OCI-LY7 (cell line): ENCODE data around the gene BRMS1. TPM values are rescaled to one million over a fixed set of nuclear protein-coding genes. Genes with fewer than 3 reads are reported as not detected.

Experiments used
- BruUV-seq: library from RNA; stranded (reverse); fragments of 400-500 nt; replicated peaks from 2 replicates; lab custom pipeline; 2021; lab: Mats Ljungman, UMichigan
- CTCF ChIA-PET: fragments of 300-600 bp; sonication (Branson Sonifier 250); formaldehyde crosslinking; loops from one replicate; lab custom pipeline; 2022; ENCODE audit warnings: antibody characterized with exemption; ENCODE audit not compliant: unreplicated experiment; lab: Charles Lee
- POLR2A ChIA-PET: fragments of 300-600 bp; sonication (Branson Sonifier 250); formaldehyde crosslinking; loops from one replicate; lab custom pipeline; 2022; ENCODE audit warnings: antibody characterized with exemption; lab: Charles Lee
- DNase-seq: peaks from one replicate; pipeline ENCODE4 v3.0.0-alpha.2; 2015; ENCODE audit warnings: low spot score
- H2AFZ ChIP-seq: fragments of 200-600 bp; sonication (generic), shearing (Covaris generic); 2 replicates; pipeline ENCODE4 v1.6.1; 2014; ENCODE audit warnings: mild to moderate bottlenecking, antibody characterized with exemption, low read length, moderate library complexity
- H3K27ac ChIP-seq: fragments of 200-600 bp; sonication (generic); 2 replicates; pipeline ENCODE4 v1.5.1; 2014; ENCODE audit warnings: mixed run types, low read depth, mild to moderate bottlenecking, moderate library complexity, low read length, inconsistent platforms; ENCODE audit not compliant: poor library complexity, severe bottlenecking
- H3K36me3 ChIP-seq: fragments of 200-600 bp; sonication (generic); 2 replicates; pipeline ENCODE4 v1.6.1; 2014; ENCODE audit warnings: mild to moderate bottlenecking, antibody characterized with exemption, low read length, moderate library complexity, mixed read lengths; ENCODE audit not compliant: insufficient read depth
- H3K4me1 ChIP-seq: fragments of 200-600 bp; sonication (generic); 2 replicates; pipeline ENCODE4 v1.5.1; 2014; ENCODE audit warnings: mild to moderate bottlenecking, low read length; ENCODE audit not compliant: insufficient read depth, poor library complexity, severe bottlenecking
- H3K4me2 ChIP-seq: fragments of 200-600 bp; sonication (generic); 2 replicates; pipeline ENCODE4 v1.6.1; 2014; ENCODE audit warnings: mild to moderate bottlenecking, low read length
- H3K4me3 ChIP-seq: fragments of 200-600 bp; sonication (generic); 2 replicates; pipeline ENCODE4 v1.5.1; 2014; ENCODE audit warnings: mild to moderate bottlenecking, low read depth, low read length; ENCODE audit not compliant: poor library complexity, severe bottlenecking
- H3K79me2 ChIP-seq: fragments of 200-600 bp; sonication (generic); 2 replicates; pipeline ENCODE4 v1.6.1; 2016; ENCODE audit warnings: low read depth, mild to moderate bottlenecking, low read length, moderate library complexity, mixed read lengths; ENCODE audit not compliant: insufficient read depth
- H3K9me2 ChIP-seq: fragments of 200-600 bp; sonication (generic); 2 replicates; pipeline ENCODE4 v1.6.1; 2016; ENCODE audit warnings: mild to moderate bottlenecking, low read length, mixed read lengths; ENCODE audit not compliant: insufficient read depth
- H3K9me3 ChIP-seq: fragments of 200-600 bp; sonication (generic); 2 replicates; pipeline ENCODE4 v1.6.1; 2014; ENCODE audit warnings: mild to moderate bottlenecking, mixed run types, low read length, mixed read lengths
- H4K20me1 ChIP-seq: fragments of 200-600 bp; sonication (generic); 2 replicates; pipeline ENCODE4 v1.6.1; 2014; ENCODE audit warnings: mild to moderate bottlenecking, antibody characterized with exemption, low read length, moderate library complexity, mixed read lengths; ENCODE audit not compliant: insufficient read depth
- EZH2phosphoT487 ChIP-seq: fragments of 200-600 bp; sonication (generic); IDR thresholded peaks from 2 replicates; pipeline ENCODE4 v1.6.1; 2018; ENCODE audit warnings: low read depth, borderline replicate concordance, mild to moderate bottlenecking, mixed run types, antibody characterized with exemption, low read length, moderate library complexity, mixed read lengths
- intact Hi-C: fragments of 100-400 bp; cut with micrococcal nuclease; formaldehyde crosslinking; loops from one replicate; pipeline ENCODE4 v1.10.0; 2022; ENCODE audit not compliant: unreplicated experiment
- total RNA-seq, 2 experiments: library from RNA; depleted of rRNA in 1 of 2; stranded (reverse); fragments of >200 nt in 1 of 2; shearing (Covaris generic) in 1 of 2; gene quantifications; 2 replicates each; pipeline ENCODE4 v1.2.3, GENCODE V29; 2014 to 2022
- TF ChIP-seq, protein P1 (sequence below): fragments of 200-600 bp; sonication (generic); conservative IDR thresholded peaks from 2 replicates; pipeline ENCODE4 v1.5.1; 2014; ENCODE audit warnings: mild to moderate bottlenecking, antibody characterized with exemption, low read length, moderate library complexity, mixed read lengths

The BRMS1 gene
- total RNA-seq, 2 experiments from 2014 or later: 43.1 to 43.8 TPM

DNA sequence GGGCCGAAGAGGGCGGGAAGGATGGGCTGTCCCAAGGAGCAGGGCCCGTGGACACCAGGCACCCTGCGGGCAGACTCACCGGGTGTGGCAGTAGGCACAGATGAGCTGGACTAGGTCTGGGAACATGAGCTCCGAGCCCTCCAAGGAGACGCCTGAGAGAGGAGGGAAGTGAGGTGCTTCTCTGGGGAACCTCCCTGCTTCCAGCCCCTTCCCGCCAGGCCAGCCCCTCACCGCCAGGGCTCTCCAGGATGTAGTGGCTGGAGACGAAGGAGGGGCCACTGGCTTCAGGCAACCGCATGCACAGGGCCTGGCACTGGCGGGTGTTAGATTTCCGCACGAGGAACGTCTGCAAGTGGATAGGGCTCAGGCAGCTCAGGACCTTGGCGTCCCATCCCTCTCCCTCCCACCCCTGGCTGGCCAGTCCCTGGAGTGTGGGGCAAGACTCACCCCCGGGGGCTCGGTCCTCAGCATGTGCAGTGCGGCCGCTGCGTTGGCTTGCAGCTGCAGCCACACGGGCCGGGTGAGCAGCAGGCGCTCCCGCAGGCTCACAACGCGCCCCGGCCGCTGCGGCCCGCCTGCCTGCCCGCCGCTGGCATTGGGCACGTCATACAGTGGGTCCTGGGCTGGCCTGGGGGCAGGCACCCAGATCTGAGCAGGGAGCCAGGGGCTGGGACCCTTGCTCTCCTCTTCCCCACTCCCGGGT is 9.2 kb downstream of the BRMS1 start:
- BruUV-seq: no TSS peak
- Histone ChIP-seq H4K20me1 (no peaks in the 10 kb centered on the region), H3K27ac (no peak overlapping the region), H2AFZ (no peak overlapping the region), H3K79me2 (no peaks in the 10 kb centered on the region), H3K36me3 (peaks cover 41% of the 10 kb centered on the region), H3K4me1 (peaks cover 14% of the 10 kb centered on the region), H3K4me3 (no peak overlapping the region), H3K4me2 (peak overlapping the region; percentile 2; the same call in 1 of the 2 replicates), H3K9me2 (no peaks in the 10 kb centered on the region), H3K9me3 (no peaks in the 10 kb centered on the region)
- DNase-seq: no peak
- intact Hi-C loops: no loop called here
- CTCF ChIA-PET: interaction anchor here (0.6 to 1.4 kb wide), 2 partner anchors 23 to 24 kb away, joined by 3 to 4 read pairs; no protein-coding TSS in a partner anchor
- POLR2A ChIA-PET: no interaction called here
- TF ChIP-seq EZH2phosphoT487: no peak
- TF ChIP-seq, protein P1, sequence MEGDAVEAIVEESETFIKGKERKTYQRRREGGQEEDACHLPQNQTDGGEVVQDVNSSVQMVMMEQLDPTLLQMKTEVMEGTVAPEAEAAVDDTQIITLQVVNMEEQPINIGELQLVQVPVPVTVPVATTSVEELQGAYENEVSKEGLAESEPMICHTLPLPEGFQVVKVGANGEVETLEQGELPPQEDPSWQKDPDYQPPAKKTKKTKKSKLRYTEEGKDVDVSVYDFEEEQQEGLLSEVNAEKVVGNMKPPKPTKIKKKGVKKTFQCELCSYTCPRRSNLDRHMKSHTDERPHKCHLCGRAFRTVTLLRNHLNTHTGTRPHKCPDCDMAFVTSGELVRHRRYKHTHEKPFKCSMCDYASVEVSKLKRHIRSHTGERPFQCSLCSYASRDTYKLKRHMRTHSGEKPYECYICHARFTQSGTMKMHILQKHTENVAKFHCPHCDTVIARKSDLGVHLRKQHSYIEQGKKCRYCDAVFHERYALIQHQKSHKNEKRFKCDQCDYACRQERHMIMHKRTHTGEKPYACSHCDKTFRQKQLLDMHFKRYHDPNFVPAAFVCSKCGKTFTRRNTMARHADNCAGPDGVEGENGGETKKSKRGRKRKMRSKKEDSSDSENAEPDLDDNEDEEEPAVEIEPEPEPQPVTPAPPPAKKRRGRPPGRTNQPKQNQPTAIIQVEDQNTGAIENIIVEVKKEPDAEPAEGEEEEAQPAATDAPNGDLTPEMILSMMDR: no peak

GRCh38 chr11:66334605-66335442 is 10.1 kb downstream of the BRMS1 start:
- Histone ChIP-seq H3K4me1 (peaks cover 14% of the 10 kb centered on the region), H3K9me3 (no peaks in the 10 kb centered on the region), H3K4me2 (no peak overlapping the region), H3K4me3 (no peak overlapping the region), H3K36me3 (peaks cover 32% of the 10 kb centered on the region), H4K20me1 (no peaks in the 10 kb centered on the region), H3K27ac (no peak overlapping the region), H2AFZ (no peak overlapping the region), H3K9me2 (no peaks in the 10 kb centered on the region), H3K79me2 (no peaks in the 10 kb centered on the region)
- TF ChIP-seq, protein P1: no peak
- no peak for TF ChIP-seq EZH2phosphoT487
- POLR2A ChIA-PET: no interaction called here
- CTCF ChIA-PET: interaction anchor here (1.4 kb wide), 1 partner anchor 24 kb away, joined by 4 read pairs; no protein-coding TSS in a partner anchor
- intact Hi-C loops: no loop called here
- BruUV-seq: no TSS peak
- no peak for DNase-seq
